A549 treated with AZD9567 at 1 μM for 4 hours (cell line): ENCODE data around the gene MBTPS2. TPM values are rescaled to one million over a fixed set of nuclear protein-coding genes. Genes with fewer than 3 reads are reported as not detected.

Source experiments
- total RNA-seq: library from RNA; stranded (reverse); fragments of 200-300 nt; extraction: Qiagen RNA extraction; gene quantifications from 5 replicates; pipeline ENCODE4 v1.2.3, GENCODE V29; 2022; ENCODE audit not compliant: insufficient read depth

MBTPS2 gene
- total RNA-seq: 21.0 to 24.5 TPM (median 23.5 TPM) in 5 replicates

GRCh38 chrX:21839334-21840192 lies at the start of gene MBTPS2:
Gene MBTPS2, plus strand, starts transcription at chrX:21839617. Its CDS starts 118 bp downstream, at chrX:21839735.

GRCh38 chrX:21855937-21856415 lies 16.6 kb downstream of the MBTPS2 start, which contains the start of gene YY2:
Gene YY2, plus strand, starts transcription at chrX:21855987. Its CDS starts 498 bp downstream, at chrX:21856485.

Other genes with a start within 250 kb of the MBTPS2 start
- not detected in 5 replicates for gene KLHL34, start 181.3 kb upstream of the MBTPS2 start, total RNA-seq
- gene SMPX, start 81.5 kb upstream of the MBTPS2 start, total RNA-seq: 0.15 TPM in 1 of 5 replicates, not detected in the others
- 1.7 to 2.8 TPM (median 2.5 TPM) in 5 replicates for gene YY2, start 16.4 kb downstream of the MBTPS2 start, total RNA-seq
- gene SMS, start 101.1 kb downstream of the MBTPS2 start, total RNA-seq: 172 to 215 TPM (median 178 TPM) in 5 replicates
- 0.24 to 0.41 TPM (median 0.29 TPM) in 5 replicates for gene PHEX, start 192.7 kb downstream of the MBTPS2 start, total RNA-seq